Activated T-cell treated with anti-CD3 and anti-CD28 coated beads, Interleukin-2, amount 50 U/mL, for 72 hours (primary cell): ENCODE measurements around the gene SYTL5. TPM values are rescaled to one million over a fixed set of nuclear protein-coding genes. Genes with fewer than 3 reads are reported as not detected.
A peak's percentile ranks its signal among the peaks of the same experiment; 100 is the strongest.

Source experiments
- ATAC-seq, 2 donors: fragments of 150-1000 bp; cut with Tn5 transposase; replicated peaks in 1 of 2; 2 replicates each; pipeline ENCODE4 v1.10.0; 2021; ENCODE audit warnings: moderate library complexity in 2 of 2, mild to moderate bottlenecking in 1 of 2
- DNase-seq, 2 donors: peaks; one replicate each; pipeline ENCODE4 v3.0.0; 2021 to 2022; ENCODE audit warnings: mixed read lengths in 1 of 2
- H3K27ac Mint-ChIP-seq: one replicate; pipeline ENCODE4 v1.8.0; 2022; ENCODE audit warnings: mild to moderate bottlenecking, moderate library complexity, mixed read lengths
- H3K27me3 Mint-ChIP-seq: one replicate; pipeline ENCODE4 v1.8.0; 2022; ENCODE audit warnings: low read depth, mixed read lengths
- H3K36me3 Mint-ChIP-seq, 2 donors: one replicate each; pipeline ENCODE4 v1.8.0; 2022; ENCODE audit warnings: mixed read lengths in 2 of 2, mild to moderate bottlenecking in 1 of 2; ENCODE audit not compliant: insufficient read depth in 2 of 2
- H3K4me1 Mint-ChIP-seq: one replicate; pipeline ENCODE4 v1.8.0; 2022; ENCODE audit warnings: low read depth, mixed read lengths
- H3K4me3 Mint-ChIP-seq, 2 donors: one replicate each; pipeline ENCODE4 v1.8.0; 2022; ENCODE audit warnings: mild to moderate bottlenecking in 2 of 2, mixed read lengths in 2 of 2, moderate library complexity in 2 of 2
- H3K9me3 Mint-ChIP-seq, 2 donors: one replicate each; pipeline ENCODE4 v1.8.0; 2022; ENCODE audit warnings: mixed read lengths in 2 of 2
- total RNA-seq, 2 donors: library from RNA; stranded (reverse); gene quantifications; one replicate each; pipeline ENCODE4 v1.2.3, GENCODE V29; 2022

The SYTL5 gene
- total RNA-seq, 2 donors from 2014 or later: not detected

DNA sequence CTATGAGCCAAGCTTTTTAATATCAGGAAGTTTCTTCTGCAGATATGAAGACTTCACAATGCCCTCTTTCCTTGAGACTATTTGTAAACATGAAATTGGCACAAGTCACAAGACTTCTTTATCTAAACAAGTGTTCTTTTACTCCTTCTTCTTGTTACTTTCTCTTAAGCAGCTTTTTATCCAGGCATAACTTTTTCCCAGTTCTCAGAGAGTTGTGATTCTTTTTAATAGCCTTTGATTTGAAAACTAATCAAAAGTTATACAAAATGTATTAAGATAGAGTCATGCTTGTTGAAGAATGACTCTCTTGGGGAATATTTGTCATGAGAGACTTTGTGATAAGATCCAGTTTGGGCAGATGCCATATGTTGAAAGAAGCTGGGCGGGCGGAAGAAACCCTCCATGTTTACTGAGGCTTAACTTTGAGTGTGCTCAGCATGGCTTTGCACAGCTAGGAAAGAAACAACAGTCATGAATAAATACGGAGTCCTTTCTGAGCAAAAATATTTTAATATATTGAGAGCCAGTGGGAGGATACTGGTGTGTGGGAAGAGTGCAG lies 39.3 kb downstream of the SYTL5 start:
- H3K9me3 Mint-ChIP-seq: peaks cover 0 to 2% of the 10 kb centered on the region in 2 donors
- peaks cover 52% of the 10 kb centered on the region for H3K27me3 Mint-ChIP-seq
- ATAC-seq: no peak
- no peaks in the 10 kb centered on the region for H3K4me1 Mint-ChIP-seq
- DNase-seq: no peak
- H3K36me3 Mint-ChIP-seq: peaks cover 2% of the 10 kb centered on the region in 2 donors
- no peak overlapping the region for H3K4me3 Mint-ChIP-seq
- H3K27ac Mint-ChIP-seq: no peak overlapping the region

- H3K4me3 Mint-ChIP-seq: no peak overlapping the region
- DNase-seq (no peak), ATAC-seq (no peak)
- H3K27me3 Mint-ChIP-seq: peaks cover 60% of the 10 kb centered on the region
- peaks cover 5% of the 10 kb centered on the region for H3K4me1 Mint-ChIP-seq
- peaks cover 0 to 2% of the 10 kb centered on the region in 2 donors for H3K9me3 Mint-ChIP-seq
- no peak overlapping the region for H3K27ac Mint-ChIP-seq
- peaks cover 2% of the 10 kb centered on the region in 2 donors for H3K36me3 Mint-ChIP-seq
Observed at GRCh38 chrX:38048886-38049285, 42.5 kb downstream of the SYTL5 start.

DNA sequence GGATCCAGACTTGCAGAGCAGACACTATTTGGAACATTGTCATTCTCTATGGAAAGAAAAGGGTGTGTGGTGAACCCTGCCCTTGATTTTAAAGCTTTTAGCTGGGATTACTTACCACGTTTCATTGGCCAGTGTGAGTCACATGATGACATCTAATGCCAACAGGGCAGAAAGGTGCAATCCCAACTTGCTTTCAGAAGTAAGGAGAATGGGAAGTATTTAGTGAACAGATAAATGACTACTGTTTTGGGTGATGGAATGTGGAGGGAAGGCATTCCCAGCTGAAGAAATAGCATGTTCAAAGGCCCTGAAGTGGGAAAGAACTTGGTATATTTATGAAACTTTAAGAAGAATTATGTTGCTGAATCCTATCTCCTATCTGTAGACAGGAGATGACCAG lies 44.5 kb downstream of the SYTL5 start:
- peaks cover 0 to 2% of the 10 kb centered on the region in 2 donors for H3K9me3 Mint-ChIP-seq
- H3K27ac Mint-ChIP-seq: peak overlapping the region; percentile 50
- ATAC-seq (no peak), DNase-seq (no peak)
- peaks cover 2% of the 10 kb centered on the region in 2 donors for H3K36me3 Mint-ChIP-seq
- peaks cover 61% of the 10 kb centered on the region for H3K27me3 Mint-ChIP-seq
- H3K4me3 Mint-ChIP-seq: no peak overlapping the region
- H3K4me1 Mint-ChIP-seq: peaks cover 5% of the 10 kb centered on the region

GRCh38 chrX:38052096-38052495 lies 45.7 kb downstream of the SYTL5 start:
- H3K4me3 Mint-ChIP-seq: peak overlapping the region in 1 of 2 donors; percentile 25
- H3K36me3 Mint-ChIP-seq: peaks cover 0 to 2% of the 10 kb centered on the region in 2 donors
- peak; percentile 92 to 95 for ATAC-seq

GRCh38 chrX:38055170-38055847 lies 49.0 kb downstream of the SYTL5 start:
- ATAC-seq: no peak
- Mint-ChIP-seq H3K4me1 (peaks cover 5% of the 10 kb centered on the region), H3K36me3 (no peaks in the 10 kb centered on the region), H3K27ac (no peak overlapping the region), H3K27me3 (peaks cover 48% of the 10 kb centered on the region), H3K9me3 (no peaks in the 10 kb centered on the region), H3K4me3 (no peak overlapping the region)
- no peak for DNase-seq

More at GRCh38 chrX:38052096-38052495, 45.7 kb downstream of the SYTL5 start:
- peak; percentile 3 to 6 for DNase-seq
- Mint-ChIP-seq H3K4me1 (peaks cover 5% of the 10 kb centered on the region), H3K27me3 (peaks cover 61% of the 10 kb centered on the region), H3K27ac (no peak overlapping the region), H3K9me3 (no peaks in the 10 kb centered on the region)

DNA sequence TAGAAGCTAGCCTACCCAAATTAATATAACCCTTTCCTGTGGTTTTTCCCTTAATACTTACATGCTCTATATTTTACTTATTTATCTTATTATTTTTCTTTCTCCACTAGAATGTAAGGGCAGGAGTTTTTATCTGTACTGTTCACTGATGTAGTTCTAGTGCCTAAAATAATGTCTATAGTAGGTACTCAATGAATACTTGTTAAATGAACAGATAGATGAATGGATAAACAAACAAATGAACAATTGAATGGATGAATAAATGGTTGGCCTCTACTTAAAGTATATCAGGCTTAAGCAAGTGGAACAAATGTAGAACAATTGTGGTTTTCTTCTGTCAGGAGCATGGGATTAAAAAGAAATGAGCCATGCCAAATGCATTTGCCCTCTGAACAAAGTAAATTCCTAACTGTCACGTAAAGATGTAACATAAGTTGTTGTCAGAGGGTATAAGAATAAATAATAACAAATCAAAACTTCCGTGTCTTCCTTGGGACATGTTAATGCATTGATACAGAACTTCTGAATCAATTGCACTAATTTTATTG lies 54.1 kb downstream of the SYTL5 start:
- Mint-ChIP-seq H3K9me3 (no peaks in the 10 kb centered on the region), H3K27ac (no peak overlapping the region), H3K27me3 (peaks cover 27% of the 10 kb centered on the region), H3K36me3 (no peaks in the 10 kb centered on the region), H3K4me1 (no peaks in the 10 kb centered on the region), H3K4me3 (no peak overlapping the region)
- ATAC-seq (no peak), DNase-seq (no peak)

- Mint-ChIP-seq H3K4me3 (no peak overlapping the region), H3K27ac (no peak overlapping the region), H3K9me3 (no peaks in the 10 kb centered on the region), H3K36me3 (no peaks in the 10 kb centered on the region), H3K4me1 (no peaks in the 10 kb centered on the region), H3K27me3 (peaks cover 18% of the 10 kb centered on the region)
- no peak for DNase-seq
- ATAC-seq: no peak
Observed at GRCh38 chrX:38061335-38061734, 55.0 kb downstream of the SYTL5 start.

DNA sequence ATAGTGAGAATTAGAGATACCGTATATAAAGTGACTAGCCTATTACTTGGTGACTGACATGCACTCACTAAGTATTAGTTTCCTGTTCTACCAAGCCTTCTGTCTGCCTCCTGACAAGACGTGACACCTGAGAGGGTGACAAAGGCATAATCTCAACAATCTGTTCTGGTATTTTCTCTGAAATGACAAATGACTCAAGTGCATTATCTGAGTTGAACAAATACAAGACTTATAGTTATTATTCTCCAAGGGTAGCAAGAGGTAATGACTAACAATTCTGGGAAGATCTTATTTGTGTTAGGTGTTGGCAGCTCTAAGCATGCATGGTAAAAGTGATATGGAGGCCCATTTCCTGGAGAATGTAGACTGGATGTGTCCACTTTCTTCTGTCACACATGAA lies 60.6 kb downstream of the SYTL5 start:
- H3K36me3 Mint-ChIP-seq: no peaks in the 10 kb centered on the region
- peak in 1 of 2 donors; percentile 25 for ATAC-seq
- H3K27ac Mint-ChIP-seq: peak overlapping the region; percentile 38
- peaks cover 2 to 5% of the 10 kb centered on the region in 2 donors for H3K9me3 Mint-ChIP-seq
- H3K4me1 Mint-ChIP-seq: no peaks in the 10 kb centered on the region
- no peak overlapping the region for H3K4me3 Mint-ChIP-seq
- DNase-seq: no peak
- peaks cover 13% of the 10 kb centered on the region for H3K27me3 Mint-ChIP-seq

DNA sequence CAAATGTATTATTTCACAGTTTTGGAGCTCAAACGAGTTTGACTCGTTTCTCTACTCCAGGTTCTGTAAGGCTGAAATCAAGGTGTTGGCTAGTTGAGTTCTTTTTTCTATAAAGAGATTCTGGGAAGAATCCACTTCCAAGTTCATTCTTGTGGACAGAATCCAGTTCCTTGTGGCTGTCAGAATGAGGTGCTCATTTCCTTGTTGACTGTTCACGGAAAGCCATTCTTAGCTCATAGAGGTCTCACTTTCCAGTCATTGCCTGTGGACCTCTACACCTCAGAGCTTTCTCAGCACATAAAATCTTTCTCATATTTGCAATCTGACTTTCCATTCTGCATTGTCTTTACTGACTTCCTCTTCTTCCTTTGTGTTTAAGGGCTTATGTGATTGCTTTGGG lies 62.9 kb downstream of the SYTL5 start:
- H3K27ac Mint-ChIP-seq: no peak overlapping the region
- no peak for ATAC-seq

GRCh38 chrX:38069991-38070390 lies 63.6 kb downstream of the SYTL5 start:
- H3K4me1 Mint-ChIP-seq: no peaks in the 10 kb centered on the region
- no peak overlapping the region for H3K4me3 Mint-ChIP-seq
- H3K9me3 Mint-ChIP-seq: peaks cover 2 to 5% of the 10 kb centered on the region in 2 donors
- no peak overlapping the region for H3K27ac Mint-ChIP-seq
- ATAC-seq (no peak), DNase-seq (no peak)
- no peaks in the 10 kb centered on the region for H3K36me3 Mint-ChIP-seq
- H3K27me3 Mint-ChIP-seq: peaks cover 22% of the 10 kb centered on the region

More for the DNA sequence above, 62.9 kb downstream of the SYTL5 start:
- Mint-ChIP-seq H3K9me3 (peaks cover 2 to 5% of the 10 kb centered on the region in 2 donors), H3K36me3 (no peaks in the 10 kb centered on the region), H3K4me1 (no peaks in the 10 kb centered on the region), H3K27me3 (peaks cover 21% of the 10 kb centered on the region), H3K4me3 (no peak overlapping the region)
- no peak for DNase-seq

- Mint-ChIP-seq H3K4me3 (no peak overlapping the region), H3K9me3 (no peaks in the 10 kb centered on the region), H3K4me1 (no peaks in the 10 kb centered on the region), H3K27ac (no peak overlapping the region), H3K27me3 (peaks cover 37% of the 10 kb centered on the region), H3K36me3 (no peaks in the 10 kb centered on the region)
- DNase-seq (no peak), ATAC-seq (no peak)
Observed at GRCh38 chrX:38079463-38079862, 73.1 kb downstream of the SYTL5 start.

DNA sequence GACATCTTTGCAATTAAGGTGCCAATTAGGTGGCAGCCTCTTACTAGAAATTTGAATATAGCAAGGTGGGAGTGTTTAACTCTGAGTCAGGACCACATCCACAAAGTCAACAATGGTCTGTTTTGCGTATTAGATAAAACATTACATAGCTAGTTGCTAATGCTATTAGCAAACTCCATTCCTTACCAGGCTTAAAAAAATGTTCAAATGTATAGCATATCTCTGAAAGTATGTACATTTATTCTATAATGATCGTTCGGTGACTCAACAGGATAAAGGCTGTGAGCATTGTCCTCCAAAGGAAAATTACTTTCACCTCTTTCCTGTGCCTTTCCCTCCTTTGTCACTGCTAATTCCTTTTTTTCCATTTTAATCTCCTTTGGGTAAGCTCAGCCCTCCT lies 74.5 kb downstream of the SYTL5 start:
- H3K27ac Mint-ChIP-seq: no peak overlapping the region
- H3K9me3 Mint-ChIP-seq: no peaks in the 10 kb centered on the region
- no peaks in the 10 kb centered on the region for H3K36me3 Mint-ChIP-seq
- DNase-seq: no peak
- ATAC-seq: no peak
- H3K4me1 Mint-ChIP-seq: no peaks in the 10 kb centered on the region
- H3K4me3 Mint-ChIP-seq: no peak overlapping the region
- peaks cover 33% of the 10 kb centered on the region for H3K27me3 Mint-ChIP-seq

DNA sequence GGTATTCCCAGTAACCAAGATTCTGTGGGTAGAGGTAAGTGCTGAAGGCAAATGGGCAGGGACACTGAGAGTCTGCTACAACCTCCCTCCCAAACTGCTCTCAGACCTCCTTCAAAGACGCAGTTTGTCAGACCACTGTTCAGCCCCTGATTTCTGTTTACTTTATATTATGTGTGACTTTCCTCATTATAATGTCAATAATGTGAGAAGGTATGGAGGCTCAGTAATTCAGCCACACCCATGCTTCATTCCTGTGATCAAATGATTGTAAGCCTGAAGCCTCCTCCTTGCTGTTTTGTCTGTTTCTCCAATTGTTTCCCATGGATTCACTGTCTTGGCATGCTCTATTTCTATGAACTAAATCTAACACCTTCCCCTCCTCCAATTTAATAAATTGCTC lies 75.6 kb downstream of the SYTL5 start:
- Mint-ChIP-seq H3K9me3 (no peaks in the 10 kb centered on the region), H3K27me3 (peaks cover 33% of the 10 kb centered on the region), H3K27ac (no peak overlapping the region), H3K4me1 (no peaks in the 10 kb centered on the region), H3K4me3 (no peak overlapping the region), H3K36me3 (no peaks in the 10 kb centered on the region)
- ATAC-seq (no peak), DNase-seq (no peak)
